SHP77 treated with DMSO at 0.1 percent for 48 hours (cell line): ENCODE results near the gene ZFTA.
A peak's percentile ranks its signal among the peaks of the same experiment; 100 is the strongest.
"Not testable (repeated sequence)": the region's sequence is repeated elsewhere in the genome, so short reads cannot be mapped to it uniquely, and the experiment has no call there.

ENCODE experiments used
- DNase-seq: peaks from one replicate; lab custom pipeline; 2025; lab: John Stamatoyannopoulos, UW

The ZFTA gene

GRCh38 chr11:63768237-63769041, at the start of gene ZFTA:
Gene ZFTA (minus strand): TSS chr11:63768775. CDS start chr11:63768622, 153 bp downstream.
- no peak for DNase-seq

DNA sequence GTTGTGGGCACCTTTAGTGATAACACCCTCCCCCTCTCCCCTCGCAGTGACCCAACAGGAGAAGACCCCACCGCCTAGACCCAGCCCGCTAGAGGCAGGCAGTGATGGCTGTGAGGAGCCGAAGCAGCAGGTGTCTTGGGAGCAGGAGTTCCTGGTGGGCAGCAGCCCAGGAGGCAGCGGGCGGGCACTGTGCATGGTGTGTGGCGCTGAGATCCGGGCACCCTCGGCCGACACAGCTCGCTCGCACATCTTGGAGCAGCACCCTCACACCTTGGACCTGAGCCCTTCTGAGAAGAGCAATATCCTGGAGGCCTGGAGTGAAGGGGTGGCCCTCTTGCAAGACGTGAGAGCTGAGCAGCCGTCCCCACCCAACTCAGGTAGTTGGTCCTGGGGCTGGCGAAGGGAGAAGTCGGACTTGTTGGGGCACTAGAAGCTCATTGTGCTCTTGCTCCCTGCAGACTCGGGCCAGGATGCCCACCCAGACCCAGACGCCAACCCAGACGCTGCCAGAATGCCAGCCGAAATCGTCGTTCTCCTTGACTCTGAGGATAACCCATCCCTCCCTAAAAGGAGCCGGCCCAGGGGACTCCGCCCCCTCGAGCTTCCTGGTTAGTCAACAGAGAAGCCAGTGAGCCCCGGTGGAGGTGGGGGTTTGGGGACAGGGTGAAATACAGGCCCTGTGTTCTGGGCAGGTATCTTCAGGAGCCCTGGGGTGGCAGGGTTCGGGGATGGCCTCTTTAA, 49.4 kb upstream of the ZFTA start:
- no peak for DNase-seq

GRCh38 chr11:63816732-63817131, 48.2 kb upstream of the ZFTA start:
- no peak for DNase-seq

DNA sequence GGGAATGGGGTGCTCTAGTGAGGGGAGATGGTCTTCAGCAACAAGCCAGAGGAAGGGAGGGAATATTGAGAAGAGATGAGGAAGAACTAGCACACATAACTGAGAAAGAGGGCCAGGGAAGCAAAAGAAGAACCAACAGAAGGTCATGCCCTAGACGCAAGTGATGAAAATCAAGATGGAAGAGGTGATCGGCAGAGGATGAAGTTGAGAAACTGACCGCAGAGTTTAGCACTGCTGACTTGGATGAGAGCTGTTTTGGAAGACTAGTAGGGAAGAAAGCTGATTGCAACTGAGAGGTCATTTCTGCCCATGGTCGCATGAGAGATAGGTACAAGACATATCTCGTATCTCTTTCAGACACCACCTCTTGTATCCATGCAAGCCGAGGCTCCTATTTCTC, 47.6 kb upstream of the ZFTA start:
- DNase-seq = no peak

DNA sequence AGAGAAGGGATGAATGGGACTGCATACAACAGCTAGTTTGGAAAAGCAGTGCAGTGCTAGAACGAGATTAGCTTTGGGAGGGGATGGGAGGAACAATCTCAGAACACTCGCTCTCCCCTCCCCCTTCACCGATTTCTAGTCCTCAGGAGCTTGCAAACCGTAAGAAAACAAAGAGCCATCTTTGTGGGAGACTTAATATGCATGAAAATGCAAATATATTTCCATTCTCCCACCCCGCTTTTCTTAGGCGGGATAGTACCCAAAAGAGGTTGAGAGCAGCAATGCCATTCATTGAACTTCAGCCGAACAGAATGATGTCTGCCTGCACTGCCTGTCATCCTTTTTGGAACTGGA, 45.8 kb upstream of the ZFTA start:
- no peak for DNase-seq

DNA sequence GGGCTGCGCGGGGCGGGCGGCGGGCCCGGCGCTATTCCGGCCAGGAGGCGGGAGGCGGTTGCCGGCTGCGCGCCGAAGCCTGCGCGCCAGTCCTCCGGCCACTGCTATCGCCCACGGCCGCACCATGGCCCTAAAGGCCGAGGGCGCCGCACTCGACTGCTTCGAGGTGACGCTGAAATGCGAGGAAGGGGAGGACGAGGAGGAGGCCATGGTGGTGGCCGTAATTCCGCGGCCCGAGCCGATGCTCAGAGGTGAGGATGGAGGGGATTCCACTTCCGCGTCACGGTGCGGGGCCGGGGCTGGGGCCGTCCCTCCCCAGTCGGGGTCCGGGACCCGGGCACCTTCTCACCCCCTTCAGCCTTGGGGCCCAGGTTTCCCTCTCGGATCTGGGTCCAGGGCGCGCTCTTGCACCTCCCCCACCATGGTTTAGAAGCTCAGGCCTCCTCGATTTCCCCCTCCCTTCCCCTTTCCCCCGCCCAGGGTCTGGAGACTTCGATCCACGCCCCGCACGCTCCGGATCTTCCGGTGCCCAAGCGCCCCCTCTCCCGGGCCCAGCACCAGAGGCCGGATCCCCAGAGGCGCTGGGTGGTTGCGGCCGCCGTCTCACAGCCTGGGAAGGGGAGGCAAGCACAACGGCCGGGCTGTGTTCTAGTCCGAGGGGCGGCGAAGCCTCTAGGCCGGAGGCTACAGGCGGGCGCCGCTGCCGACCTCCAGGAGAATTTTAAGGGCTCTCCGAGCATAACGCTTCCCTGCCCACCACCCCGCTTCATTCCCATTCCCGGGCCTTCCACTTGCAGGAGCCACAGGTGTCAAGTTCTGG, 45.2 kb upstream of the ZFTA start:
- no peak for DNase-seq

GRCh38 chr11:63813035-63813562, 44.5 kb upstream of the ZFTA start, which contains the start of gene SPINDOC:
Gene SPINDOC (plus strand): TSS chr11:63813456. CDS start chr11:63813687, 231 bp downstream.
- DNase-seq = peak; percentile 21

- DNase-seq = no peak
These were observed 42.9 kb upstream of the ZFTA start for GRCh38 chr11:63811522-63811921.

GRCh38 chr11:63810383-63810782, 41.8 kb upstream of the ZFTA start:
- DNase-seq = not testable (repeated sequence)

DNA sequence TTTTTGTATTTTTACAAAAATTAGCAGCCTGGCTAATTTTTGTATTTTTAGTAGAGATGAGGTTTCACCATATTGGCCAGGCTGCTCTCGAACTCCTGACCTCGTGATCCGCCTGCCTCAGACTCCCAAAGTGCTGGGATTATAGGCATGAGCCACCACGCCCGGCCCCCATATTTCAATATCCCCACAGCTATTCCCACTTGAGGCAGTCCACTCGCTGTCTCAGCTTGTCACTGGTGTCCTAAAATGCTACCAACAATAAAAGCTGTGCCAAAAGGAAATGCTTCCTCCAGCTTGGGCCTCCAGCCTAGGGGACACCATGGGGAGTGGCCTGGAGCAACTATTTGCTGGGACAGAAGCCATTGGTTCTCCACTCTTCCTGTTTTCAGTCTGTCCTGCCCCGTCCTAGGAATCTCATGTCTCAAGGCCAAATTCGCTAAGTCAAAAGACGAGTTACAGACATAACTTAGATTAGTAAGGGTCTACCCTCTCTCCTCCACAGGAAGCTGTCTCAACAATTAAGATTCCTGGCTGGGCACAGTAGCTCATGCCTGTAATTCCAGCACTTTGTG, 37.4 kb upstream of the ZFTA start:
- no peak for DNase-seq

DNA sequence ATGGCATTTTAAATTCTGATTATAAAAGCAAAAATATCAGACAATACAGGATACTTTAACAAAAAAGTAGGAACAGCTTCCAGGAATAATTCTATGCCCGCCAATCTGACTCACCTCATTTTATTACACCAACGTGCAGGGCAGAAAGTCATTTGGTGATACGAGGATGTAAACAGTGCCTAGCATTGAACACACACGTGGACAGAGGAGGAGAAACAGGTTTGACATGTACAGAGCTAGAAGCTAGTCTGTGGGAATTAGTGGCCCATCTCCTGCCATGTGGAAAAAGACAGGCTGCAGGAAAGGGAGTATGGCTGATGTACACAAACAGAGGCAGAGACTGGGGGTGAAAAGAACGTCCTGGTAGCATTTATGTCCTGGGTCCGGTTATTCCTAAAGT, 35.7 kb upstream of the ZFTA start:
- DNase-seq = no peak

DNA sequence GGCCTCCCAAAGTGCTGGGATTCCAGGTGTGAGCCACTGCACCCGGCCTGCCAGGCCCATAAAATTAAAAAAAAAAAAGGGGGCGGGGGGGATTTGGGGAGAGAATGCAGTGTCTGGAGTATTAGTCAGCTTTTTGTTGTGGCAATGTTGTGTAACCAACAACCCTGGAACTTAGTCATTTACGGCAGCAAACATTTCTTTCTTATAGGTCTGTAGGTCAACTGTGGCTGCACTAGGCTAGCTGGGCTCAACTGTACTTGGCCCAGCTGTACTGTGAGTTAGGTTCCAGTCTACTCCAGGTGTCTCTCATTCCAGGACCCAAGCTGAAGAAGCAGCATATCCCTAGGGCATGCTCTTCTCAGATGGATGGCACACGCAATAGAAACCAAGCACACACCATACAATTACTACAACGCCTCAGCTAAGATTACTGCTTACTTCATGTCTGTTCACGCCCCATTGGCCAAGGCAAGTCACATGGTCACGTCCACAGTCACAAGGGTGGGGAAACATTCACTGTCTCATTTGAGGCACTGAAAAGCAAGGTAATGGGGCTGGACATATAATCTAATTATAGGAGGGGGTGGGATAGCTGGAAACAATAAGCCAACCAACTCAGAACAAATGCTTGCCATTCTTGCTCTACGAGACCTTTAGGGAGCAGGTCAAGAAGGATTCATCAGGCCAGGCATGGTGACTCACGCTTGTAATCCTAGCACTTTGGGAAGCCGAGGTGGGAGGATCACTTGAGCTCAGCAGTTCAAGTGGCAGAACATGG, 34.3 kb upstream of the ZFTA start:
- no peak for DNase-seq

- DNase-seq = no peak
These were observed 32.3 kb upstream of the ZFTA start for GRCh38 chr11:63800921-63801320.

DNA sequence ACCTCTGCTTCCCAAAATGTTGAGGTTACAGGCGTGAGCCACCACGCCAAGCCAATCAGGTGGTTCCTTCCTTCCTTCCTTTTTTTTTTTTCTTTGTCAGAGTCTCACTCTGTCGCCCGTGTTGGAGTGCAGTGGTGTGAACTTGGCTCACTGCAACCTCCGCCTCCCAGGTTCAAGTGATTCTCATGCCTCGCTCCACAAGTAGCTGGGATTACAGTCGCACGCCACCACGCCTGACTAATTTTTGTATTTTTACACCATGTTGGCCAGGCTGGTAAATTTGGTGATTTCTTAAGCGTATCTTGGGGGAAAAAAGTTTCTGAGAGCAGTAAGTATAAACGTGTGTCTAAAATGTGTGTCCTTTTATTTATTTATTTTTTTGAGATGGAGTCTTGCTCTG, 26.5 kb upstream of the ZFTA start:
- DNase-seq = no peak

DNA sequence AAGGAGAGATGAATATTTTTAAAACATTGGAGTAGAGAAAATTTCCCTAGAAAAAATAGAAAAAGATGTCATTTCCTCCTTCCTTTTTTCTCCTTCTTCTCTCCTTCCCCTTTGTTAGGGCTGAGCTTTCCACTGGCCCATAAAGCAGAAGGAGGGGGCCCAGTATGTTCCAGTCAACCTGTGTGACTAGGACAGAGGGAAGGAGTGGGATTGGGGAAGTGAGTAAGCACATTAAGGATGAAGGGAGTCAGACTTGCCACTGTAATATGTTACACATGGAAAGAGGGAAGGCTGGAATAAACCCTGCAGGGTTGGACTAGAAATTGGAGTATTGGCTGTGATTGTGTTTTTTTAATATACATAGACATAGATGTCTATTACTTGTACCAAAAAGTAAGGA, 24.6 kb upstream of the ZFTA start:
- DNase-seq = no peak

DNA sequence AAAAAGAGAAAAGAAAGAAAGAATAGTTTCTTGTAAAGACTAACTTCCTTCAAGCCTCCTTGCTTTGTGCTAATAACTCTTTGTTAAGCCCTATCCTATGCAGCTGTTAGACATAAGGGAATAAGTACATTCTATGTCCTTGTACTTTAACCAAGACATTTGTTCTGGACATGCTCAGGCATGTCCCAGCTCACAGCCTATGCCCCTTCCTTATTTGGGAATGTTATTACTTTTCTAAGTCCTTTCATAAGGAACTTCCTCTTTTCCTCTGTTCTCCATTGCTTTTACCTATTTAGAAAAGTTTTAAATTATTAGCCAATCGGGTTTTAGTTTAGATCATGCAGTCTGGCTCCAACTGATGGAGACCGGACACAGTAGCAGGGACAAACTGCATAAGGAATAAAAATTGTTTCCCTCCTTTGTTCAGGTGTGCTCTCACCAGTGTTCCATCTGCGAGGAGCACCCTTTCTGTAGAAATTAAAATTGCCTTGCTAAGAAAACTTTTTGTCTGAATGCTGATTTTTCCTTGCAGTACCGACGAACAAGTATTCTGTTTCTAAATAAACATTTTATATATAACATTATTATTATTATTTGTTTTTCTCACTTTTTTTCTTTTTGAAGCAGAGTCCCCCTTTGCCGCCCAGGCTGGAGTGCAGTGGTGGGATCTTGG, 23.1 kb upstream of the ZFTA start:
- DNase-seq = no peak

DNA sequence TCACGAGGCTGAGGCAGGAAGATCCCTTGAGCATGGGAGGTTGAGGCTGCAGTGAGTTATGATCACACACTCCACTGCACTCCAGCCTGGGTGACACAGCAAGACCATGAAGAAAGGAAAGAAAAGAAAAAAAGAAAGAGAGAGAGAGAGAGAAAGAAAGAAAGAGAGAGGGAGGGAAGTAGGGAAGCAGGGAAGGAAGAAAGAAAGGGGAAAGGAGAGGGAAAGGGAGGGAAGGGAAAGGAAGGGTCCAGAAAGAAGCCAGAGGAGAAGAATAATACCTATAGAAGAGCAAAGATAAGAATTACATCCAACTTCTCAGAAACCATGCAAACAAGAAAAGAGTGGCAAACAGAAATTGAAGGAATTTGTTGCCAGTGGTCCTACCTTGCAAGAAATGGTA, 17.2 kb upstream of the ZFTA start:
- DNase-seq = no peak

DNA sequence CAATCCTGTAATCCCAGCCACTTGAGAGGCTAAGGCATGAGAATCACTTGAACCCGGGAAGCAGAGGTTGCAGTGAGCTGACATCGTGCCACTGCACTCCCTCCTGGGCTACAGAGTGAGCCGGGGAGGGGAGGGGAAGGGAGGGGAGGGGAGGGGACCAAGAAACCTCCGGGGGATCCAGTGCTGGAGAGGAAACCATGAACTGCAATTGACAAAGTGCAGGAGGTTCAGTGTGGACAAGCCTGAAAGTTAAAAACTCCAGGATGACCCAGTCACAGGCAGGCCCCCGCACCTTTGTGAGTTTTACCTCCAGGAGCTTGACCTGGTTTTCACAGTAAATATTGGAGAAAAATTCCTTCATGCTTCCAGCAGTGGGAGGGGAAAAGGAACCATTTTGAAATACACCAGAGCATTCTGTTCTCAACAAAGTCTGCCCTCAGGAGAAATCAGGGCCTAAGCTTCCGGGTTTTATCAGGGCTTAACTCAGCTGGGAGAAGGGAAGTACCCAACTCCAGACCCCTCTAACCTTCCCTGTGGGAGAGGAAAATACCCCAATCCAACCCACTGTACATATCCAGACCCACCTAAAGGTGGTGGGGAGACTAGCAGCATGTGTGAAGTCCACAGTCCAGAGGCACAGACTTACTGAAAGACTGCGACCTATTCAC, 15.5 kb upstream of the ZFTA start:
- no peak for DNase-seq

GRCh38 chr11:63782749-63783148, 14.2 kb upstream of the ZFTA start:
- DNase-seq = no peak

DNA sequence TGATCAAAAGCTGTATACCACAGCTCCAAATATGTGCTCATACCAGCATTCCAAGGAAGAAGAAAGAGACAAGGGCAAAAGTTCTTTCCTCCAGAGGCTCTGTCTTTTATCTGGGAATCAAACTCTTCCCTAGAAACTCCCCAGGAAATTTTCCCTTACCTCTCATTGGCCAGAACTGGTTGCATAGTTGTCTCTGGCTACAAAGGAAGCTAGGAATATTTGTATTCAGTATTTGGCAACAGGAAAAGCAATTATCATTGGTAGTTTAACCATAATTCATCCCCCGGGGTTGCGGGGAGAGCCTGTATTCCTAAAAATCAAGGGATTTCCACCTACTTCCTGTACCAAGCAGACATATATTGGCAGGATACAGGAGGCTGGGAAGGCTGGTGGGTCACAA, 10.5 kb upstream of the ZFTA start:
- no peak for DNase-seq
